Mucosa of stomach (tissue), 1 donor: ENCODE data around the gene POU2F3.

ENCODE experiments used
- H3K27me3 ChIP-seq: one replicate; pipeline ENCODE4 v1.7.0; 2013; ENCODE audit warnings: mild to moderate bottlenecking, low read length; ENCODE audit not compliant: control insufficient read depth, insufficient read depth
- H3K36me3 ChIP-seq: one replicate; pipeline ENCODE4 v1.7.0; 2013; ENCODE audit warnings: low read length; ENCODE audit not compliant: control insufficient read depth, insufficient read depth
- H3K4me1 ChIP-seq: one replicate; pipeline ENCODE4 v1.7.0; 2013; ENCODE audit warnings: mild to moderate bottlenecking, low read length; ENCODE audit not compliant: control insufficient read depth, insufficient read depth
- H3K4me3 ChIP-seq: one replicate; pipeline ENCODE4 v1.7.0; 2013; ENCODE audit warnings: low read length
- H3K9ac ChIP-seq: one replicate; pipeline ENCODE4 v1.7.0; 2013; ENCODE audit warnings: mild to moderate bottlenecking, low read length, moderate library complexity
- H3K9me3 ChIP-seq: one replicate; pipeline ENCODE4 v1.7.0; 2013; ENCODE audit warnings: mild to moderate bottlenecking, low read length, moderate library complexity; ENCODE audit not compliant: control insufficient read depth
- donor health status: Pancreatic carcinoma.

Gene POU2F3

DNA sequence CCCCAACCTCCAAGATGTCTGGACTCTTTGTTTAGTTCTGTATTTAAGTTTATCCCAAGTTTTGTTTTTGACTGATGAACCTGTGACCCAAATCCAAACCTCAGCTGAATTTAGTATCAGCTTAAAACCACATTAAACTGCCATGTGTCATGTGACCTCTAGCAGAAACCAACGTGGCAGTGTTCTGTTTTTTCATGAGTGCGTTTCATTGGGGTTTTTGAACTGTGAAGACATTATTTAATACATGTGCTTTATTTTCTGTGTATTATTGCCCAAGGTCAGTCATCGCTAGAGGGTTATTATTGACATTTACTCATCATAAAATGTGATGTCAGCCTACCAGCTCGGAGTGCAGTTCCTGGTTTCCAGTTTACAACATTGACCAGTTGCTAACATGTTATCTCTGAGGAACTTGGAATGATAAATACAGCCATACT, 86.9 kb downstream of the POU2F3 start:
- no peak overlapping the region for H3K9ac ChIP-seq
- H3K36me3 ChIP-seq, result no peaks in the 10 kb centered on the region
- peaks cover 8% of the 10 kb centered on the region for H3K27me3 ChIP-seq
- H3K4me3 ChIP-seq, result no peak overlapping the region
- no peaks in the 10 kb centered on the region for H3K9me3 ChIP-seq
- peaks cover 25% of the 10 kb centered on the region for H3K4me1 ChIP-seq

DNA sequence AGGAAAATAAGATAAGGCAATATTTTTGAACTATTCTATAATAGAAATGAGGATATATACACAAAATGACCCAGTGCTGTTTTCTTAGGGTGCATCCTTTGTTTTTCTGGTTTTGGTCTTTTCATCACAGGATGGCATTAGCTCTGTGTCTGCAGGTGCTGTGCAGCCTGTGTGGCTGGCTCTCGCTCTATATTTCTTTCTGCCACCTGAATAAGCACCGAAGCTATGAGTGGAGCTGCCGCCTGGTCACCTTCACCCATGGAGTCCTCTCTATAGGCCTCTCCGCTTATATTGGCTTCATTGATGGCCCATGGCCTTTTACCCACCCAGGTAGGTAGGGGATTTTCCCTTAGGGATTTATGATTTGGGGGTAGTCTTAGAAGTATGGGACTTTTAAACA, 87.4 kb downstream of the POU2F3 start:
- Histone ChIP-seq H3K4me3 (no peak overlapping the region), H3K9me3 (no peaks in the 10 kb centered on the region), H3K4me1 (peaks cover 25% of the 10 kb centered on the region), H3K9ac (no peak overlapping the region), H3K27me3 (peaks cover 8% of the 10 kb centered on the region), H3K36me3 (no peaks in the 10 kb centered on the region)

DNA sequence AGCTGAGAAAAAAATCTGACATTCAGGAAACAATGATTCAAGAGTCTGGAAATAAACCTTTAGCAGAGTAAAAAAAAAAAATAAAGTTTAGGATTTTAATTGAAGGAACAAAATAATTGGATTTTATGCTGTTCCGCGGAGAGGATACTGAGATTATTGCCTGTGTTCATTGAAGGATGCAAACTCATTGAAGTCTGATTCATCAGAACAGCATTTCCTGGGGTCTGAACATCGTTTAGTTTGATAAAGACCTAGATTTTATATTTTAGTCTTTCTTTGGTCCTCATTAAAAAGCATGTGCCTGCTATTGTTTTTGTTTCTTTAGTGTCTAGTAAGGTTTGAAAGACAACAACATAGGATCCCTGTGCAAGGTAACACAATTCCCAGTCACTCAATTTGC, 89.6 kb downstream of the POU2F3 start:
- Histone ChIP-seq H3K36me3 (no peaks in the 10 kb centered on the region), H3K27me3 (peaks cover 8% of the 10 kb centered on the region), H3K9ac (no peak overlapping the region), H3K4me3 (no peak overlapping the region), H3K4me1 (peaks cover 25% of the 10 kb centered on the region), H3K9me3 (no peaks in the 10 kb centered on the region)

DNA sequence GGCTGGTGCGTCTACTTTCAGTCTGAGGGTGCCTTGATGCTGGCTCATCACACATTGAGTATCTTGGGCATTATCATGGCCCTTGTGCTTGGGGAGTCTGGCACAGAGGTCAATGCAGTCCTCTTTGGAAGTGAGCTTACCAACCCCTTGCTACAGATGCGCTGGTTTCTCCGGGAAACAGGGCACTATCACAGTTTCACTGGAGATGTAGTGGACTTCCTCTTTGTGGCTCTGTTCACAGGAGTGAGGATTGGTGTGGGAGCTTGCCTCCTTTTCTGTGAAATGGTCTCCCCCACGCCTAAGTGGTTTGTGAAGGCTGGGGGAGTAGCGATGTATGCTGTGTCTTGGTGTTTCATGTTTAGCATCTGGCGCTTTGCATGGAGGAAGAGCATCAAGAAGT, 90.1 kb downstream of the POU2F3 start:
- Histone ChIP-seq H3K4me1 (peaks cover 21% of the 10 kb centered on the region), H3K9me3 (no peaks in the 10 kb centered on the region), H3K4me3 (no peak overlapping the region)

DNA sequence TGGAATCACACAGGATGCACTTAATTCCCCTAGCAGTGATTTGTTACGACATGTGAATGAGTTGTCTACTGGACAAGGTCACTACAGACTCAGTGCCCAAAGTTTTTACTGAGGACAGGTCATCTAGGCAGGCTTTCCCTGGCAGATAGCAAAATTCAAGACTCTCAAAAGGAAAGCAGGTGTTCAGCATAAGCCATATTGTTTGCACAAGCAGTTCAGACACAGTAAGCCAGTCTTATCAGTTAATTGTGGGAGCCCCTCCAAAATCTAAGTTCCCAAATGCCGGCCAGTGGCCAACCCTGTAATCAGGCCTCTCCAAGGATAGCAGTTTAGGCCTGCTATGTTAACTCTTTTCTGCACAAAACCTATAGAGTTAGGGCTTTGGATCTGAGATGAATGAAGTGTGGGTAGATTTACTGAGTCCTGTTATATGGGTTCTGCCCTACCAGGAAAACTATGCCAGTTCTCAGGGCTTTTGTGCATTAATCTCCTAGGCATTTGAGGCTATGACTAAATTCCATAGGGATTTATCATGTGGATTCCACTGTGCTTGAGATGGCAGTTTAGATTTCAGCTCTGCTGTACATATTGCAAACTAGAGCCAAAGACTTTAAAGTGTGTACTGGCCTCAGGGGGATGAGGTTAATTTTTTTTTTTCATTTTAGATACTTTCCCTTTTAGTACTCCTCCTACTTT, 91.5 kb downstream of the POU2F3 start:
- no peaks in the 10 kb centered on the region for H3K27me3 ChIP-seq
- no peak overlapping the region for H3K9ac ChIP-seq
- H3K9me3 ChIP-seq, result no peaks in the 10 kb centered on the region
- H3K36me3 ChIP-seq, result no peaks in the 10 kb centered on the region
- peaks cover 15% of the 10 kb centered on the region for H3K4me1 ChIP-seq
- no peak overlapping the region for H3K4me3 ChIP-seq

More for the DNA sequence above, 90.1 kb downstream of the POU2F3 start:
- Histone ChIP-seq H3K27me3 (peaks cover 3% of the 10 kb centered on the region), H3K36me3 (no peaks in the 10 kb centered on the region), H3K9ac (no peak overlapping the region)

DNA sequence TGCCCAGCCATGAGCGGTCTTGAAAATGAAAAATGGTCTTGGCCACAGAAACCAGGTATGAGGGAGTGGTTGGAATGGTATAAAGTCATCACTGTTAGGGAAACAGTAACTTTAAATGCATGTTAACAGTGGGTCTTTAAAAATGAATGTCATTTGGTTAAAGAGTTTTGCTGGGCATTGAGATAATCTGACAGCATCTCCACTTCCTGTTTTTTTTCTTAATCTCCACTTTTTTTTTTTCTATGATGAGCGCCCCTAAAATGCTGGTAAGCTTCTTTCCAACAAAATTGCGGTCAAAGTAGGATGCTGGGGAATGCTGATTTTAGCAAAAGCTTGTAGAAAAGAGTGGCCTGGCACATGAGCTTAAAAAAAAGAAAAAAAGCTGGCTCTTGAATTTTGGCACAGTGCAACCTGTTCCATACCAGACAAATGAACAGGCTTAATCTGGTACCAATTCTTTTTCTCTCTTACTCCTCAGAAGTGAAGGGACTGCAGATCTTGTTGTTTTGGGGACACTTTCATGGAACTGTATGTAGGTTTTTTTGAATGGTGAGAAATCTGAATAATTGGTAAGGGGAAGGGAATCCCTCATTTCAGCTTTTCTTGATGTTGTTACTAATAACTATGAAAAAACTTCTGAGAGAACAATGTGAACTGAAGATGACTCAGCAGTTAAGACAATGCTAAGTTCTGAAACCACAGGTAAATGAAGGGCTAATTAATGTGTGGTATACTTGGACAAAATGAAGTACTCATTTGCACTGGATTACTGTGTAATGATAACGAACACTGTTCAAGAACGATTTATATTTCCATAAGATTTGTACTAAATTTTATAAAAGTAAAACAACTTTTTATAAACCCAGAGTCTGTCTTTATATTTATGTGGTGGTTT, 93.1 kb downstream of the POU2F3 start:
- Histone ChIP-seq H3K27me3 (no peaks in the 10 kb centered on the region), H3K4me3 (no peak overlapping the region), H3K4me1 (peaks cover 8% of the 10 kb centered on the region), H3K9me3 (no peaks in the 10 kb centered on the region), H3K36me3 (no peaks in the 10 kb centered on the region), H3K9ac (no peak overlapping the region)

DNA sequence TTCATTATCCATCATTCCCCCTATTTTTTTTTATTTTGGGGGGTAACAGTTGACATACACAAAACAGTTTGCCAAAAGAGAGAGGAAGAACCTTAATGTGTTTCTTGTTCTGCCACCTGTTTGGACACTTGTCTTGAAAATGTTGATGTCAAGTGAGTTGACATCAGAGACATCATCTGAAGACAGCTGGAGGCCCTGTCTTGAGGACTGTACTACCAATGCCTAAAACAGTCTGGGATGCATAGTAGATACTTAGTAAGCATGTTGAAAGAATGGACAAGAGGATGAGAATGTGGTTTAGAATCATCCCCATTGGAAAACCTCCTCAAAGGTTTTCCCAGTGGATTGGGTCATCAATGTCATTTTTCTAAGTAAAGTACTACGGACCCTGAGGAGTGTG, 93.9 kb downstream of the POU2F3 start:
- Histone ChIP-seq H3K27me3 (no peaks in the 10 kb centered on the region), H3K9ac (no peak overlapping the region), H3K36me3 (no peaks in the 10 kb centered on the region), H3K4me3 (no peak overlapping the region), H3K9me3 (no peaks in the 10 kb centered on the region), H3K4me1 (peaks cover 9% of the 10 kb centered on the region)

DNA sequence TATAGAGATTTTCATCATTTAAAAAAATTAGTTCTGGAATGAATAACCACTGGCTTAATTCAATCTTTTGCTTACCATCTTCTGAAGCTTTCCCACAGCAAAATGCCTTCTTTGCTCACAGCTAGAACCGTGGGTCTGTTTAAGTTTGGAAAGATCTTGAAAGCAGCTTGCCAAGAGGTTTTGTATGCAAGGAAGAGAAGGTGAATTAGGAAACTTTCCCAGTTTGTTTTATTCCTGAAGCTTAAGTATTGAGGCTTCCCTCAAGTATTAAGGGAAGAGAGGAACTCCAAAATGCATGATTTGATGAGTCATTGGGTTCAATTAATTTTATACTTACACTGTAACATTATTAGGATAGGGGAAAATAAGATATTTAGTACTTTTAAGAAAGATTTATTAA, 94.4 kb downstream of the POU2F3 start:
- Histone ChIP-seq H3K4me1 (peaks cover 12% of the 10 kb centered on the region), H3K27me3 (no peaks in the 10 kb centered on the region), H3K4me3 (no peak overlapping the region), H3K36me3 (no peaks in the 10 kb centered on the region), H3K9me3 (no peaks in the 10 kb centered on the region), H3K9ac (no peak overlapping the region)

DNA sequence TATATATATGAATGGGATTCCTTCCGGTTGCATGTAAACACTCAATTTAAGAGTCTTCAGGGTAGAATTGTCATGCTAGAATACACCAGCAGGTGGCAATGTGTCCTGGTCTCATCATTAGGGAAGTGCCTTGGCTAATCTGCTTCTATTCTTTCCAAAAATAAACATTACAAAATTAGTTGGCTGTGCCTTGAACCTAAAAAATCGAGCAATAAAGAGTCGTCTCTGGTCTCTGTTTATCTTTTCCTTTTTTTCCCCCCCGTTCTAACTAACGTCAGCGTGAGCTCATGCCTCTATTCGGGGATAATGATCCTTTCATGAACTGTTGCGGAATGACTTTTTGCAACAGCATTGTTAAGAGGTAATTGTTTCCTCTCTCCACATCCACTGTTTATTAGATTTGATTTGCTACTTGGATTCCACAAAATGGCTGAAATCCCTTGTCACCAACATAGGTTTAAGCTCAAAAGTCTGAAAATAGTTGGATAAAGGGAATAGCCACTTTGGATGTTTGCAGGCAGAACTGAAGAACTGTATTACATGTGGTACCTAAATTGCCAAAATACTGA, 95.0 kb downstream of the POU2F3 start:
- Histone ChIP-seq H3K4me1 (peaks cover 18% of the 10 kb centered on the region), H3K36me3 (no peaks in the 10 kb centered on the region), H3K9ac (peak overlapping the region; percentile 81), H3K27me3 (no peaks in the 10 kb centered on the region), H3K4me3 (peak overlapping the region; percentile 38), H3K9me3 (no peaks in the 10 kb centered on the region)

DNA sequence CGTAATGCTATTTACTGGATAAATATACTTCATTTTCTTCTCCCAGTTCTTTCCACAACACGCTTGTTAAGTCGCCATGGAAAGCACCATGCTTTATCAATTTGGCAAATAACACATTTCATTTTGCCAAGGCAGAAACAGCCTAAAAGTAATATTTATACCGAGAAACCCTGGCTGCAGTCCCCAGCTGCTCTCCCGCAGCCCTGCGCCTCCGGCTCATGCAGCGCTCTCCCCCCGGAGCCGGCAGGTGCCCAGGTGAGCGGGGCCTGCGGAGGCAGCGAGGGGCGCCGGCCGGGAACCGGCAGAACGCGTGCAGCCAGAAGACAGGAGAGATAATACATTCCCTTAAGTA, 95.6 kb downstream of the POU2F3 start:
- Histone ChIP-seq H3K9ac (peak overlapping the region; percentile 81), H3K9me3 (no peaks in the 10 kb centered on the region), H3K4me1 (peaks cover 23% of the 10 kb centered on the region), H3K36me3 (no peaks in the 10 kb centered on the region), H3K4me3 (peak overlapping the region; percentile 38), H3K27me3 (no peaks in the 10 kb centered on the region)

DNA sequence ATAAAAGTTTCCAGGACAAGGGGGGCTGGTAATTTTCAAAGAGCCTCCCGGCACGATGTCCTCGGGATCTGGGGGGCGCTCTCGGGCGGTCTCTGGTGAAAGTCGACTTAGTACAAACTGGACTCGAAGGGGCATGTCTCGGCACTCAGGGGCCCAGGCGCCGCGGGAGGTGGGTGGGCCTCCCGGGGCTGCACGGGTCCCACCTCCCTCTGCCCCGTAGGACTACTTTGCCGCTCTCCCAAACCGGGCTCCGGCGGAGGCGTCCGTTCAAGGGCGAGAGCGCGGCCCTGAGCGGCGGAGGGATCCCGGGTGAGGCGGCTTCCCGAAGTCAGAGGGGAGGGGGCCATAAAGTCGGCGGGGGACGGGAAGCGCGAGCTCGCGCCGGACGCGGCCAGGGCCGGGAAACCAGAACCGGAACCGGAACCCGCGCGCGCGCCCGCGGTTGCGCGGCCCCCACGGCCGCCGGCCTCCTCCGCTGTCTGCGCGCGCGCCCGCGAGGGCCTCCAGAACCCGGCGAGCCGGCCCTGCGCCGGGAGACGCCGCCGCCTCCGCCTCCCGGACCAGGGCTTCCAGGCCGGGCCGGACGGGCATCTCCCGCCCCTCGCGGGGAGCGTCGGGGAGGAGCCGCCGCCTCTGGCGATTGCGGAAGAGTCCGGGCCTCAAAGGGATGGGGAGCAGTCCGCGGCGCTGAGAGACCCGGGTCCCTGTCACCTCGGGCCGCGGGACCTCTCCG, 96.1 kb downstream of the POU2F3 start, which contains the start of gene ARHGEF12:
TSS of gene ARHGEF12 (plus strand) at position 506 of the 733 bp plus-strand sequence. CDS start 831 bp downstream, outside the sequence.
- Histone ChIP-seq H3K36me3 (no peaks in the 10 kb centered on the region), H3K4me1 (peaks cover 27% of the 10 kb centered on the region), H3K27me3 (no peaks in the 10 kb centered on the region), H3K9ac (peak within 1 kb of the TSS; percentile 89), H3K9me3 (no peaks in the 10 kb centered on the region), H3K4me3 (peak within 1 kb of the TSS; percentile 97)
